ENCODE measurements around the gene PSMC3.

- TF ChIP-seq EZH2 (IDR thresholded peaks at IDR 0.05; ENCODE audit: borderline replicate concordance, low read length) = no peak
- TF ChIP-seq, protein P1, sequence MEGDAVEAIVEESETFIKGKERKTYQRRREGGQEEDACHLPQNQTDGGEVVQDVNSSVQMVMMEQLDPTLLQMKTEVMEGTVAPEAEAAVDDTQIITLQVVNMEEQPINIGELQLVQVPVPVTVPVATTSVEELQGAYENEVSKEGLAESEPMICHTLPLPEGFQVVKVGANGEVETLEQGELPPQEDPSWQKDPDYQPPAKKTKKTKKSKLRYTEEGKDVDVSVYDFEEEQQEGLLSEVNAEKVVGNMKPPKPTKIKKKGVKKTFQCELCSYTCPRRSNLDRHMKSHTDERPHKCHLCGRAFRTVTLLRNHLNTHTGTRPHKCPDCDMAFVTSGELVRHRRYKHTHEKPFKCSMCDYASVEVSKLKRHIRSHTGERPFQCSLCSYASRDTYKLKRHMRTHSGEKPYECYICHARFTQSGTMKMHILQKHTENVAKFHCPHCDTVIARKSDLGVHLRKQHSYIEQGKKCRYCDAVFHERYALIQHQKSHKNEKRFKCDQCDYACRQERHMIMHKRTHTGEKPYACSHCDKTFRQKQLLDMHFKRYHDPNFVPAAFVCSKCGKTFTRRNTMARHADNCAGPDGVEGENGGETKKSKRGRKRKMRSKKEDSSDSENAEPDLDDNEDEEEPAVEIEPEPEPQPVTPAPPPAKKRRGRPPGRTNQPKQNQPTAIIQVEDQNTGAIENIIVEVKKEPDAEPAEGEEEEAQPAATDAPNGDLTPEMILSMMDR (IDR thresholded peaks at IDR 0.05; ENCODE audit: low read length) = no peak
These were observed 50.1 kb downstream of the PSMC3 start for GRCh38 chr11:47376107-47376524.
